Osteocyte (in vitro differentiated cells): ENCODE data around the gene AATK. TPM values are rescaled to one million over a fixed set of nuclear protein-coding genes. Genes with fewer than 3 reads are reported as not detected.

Experiments
- DNase-seq: peaks from one replicate; pipeline ENCODE4 v3.0.0; 2021; ENCODE audit warnings: mixed read lengths; ENCODE audit not compliant: unreplicated experiment; ENCODE audit errors: extremely low spot score
- H3K27ac Mint-ChIP-seq: one replicate; pipeline ENCODE4 v1.8.0; 2021; ENCODE audit warnings: mild to moderate bottlenecking, mixed read lengths; ENCODE audit not compliant: unreplicated experiment
- H3K27me3 Mint-ChIP-seq: one replicate; pipeline ENCODE4 v1.8.0; 2021; ENCODE audit warnings: mixed read lengths; ENCODE audit not compliant: unreplicated experiment
- H3K36me3 Mint-ChIP-seq: one replicate; pipeline ENCODE4 v1.8.0; 2021; ENCODE audit warnings: mixed read lengths; ENCODE audit not compliant: unreplicated experiment
- H3K4me1 Mint-ChIP-seq: one replicate; pipeline ENCODE4 v1.8.0; 2021; ENCODE audit warnings: mixed read lengths; ENCODE audit not compliant: unreplicated experiment
- H3K4me3 Mint-ChIP-seq: one replicate; pipeline ENCODE4 v1.8.0; 2021; ENCODE audit warnings: mild to moderate bottlenecking, moderate library complexity, mixed read lengths; ENCODE audit not compliant: unreplicated experiment
- H3K9me3 Mint-ChIP-seq: one replicate; pipeline ENCODE4 v1.8.0; 2021; ENCODE audit warnings: mixed read lengths; ENCODE audit not compliant: unreplicated experiment
- total RNA-seq: library from RNA; stranded (reverse); gene quantifications from 2 replicates; pipeline ENCODE4 v1.2.1, GENCODE V29; 2021
- TF ChIP-seq, protein P1 (sequence below): fragments of 200-600 bp; sonication (generic); IDR thresholded peaks from 2 replicates; pipeline ENCODE4 v1.5.0; 2021; ENCODE audit warnings: antibody characterized with exemption, mild to moderate bottlenecking, moderate library complexity

AATK gene
- total RNA-seq, 1 donor from 2014 or later, result not detected

DNA sequence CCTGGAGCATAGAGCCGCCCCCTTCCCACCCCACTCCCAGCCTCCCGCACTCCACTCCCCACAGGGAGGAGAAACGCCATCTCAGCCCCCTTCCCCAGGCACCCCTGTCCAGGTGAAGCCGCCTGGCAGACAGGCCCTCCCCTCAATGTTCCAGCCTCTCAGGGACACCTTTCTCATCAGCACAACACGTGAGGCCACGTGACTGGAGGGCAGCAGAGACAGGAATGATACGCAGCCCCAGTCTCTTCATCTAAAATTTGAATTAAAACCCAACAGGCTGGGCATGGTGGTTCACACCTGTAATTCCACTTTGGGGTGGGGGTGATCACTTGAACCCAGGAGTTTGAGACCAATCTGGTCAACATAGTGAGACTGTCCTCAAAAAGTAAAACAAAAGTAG is 20.2 kb upstream of the AATK start:
- TF ChIP-seq, protein P1, sequence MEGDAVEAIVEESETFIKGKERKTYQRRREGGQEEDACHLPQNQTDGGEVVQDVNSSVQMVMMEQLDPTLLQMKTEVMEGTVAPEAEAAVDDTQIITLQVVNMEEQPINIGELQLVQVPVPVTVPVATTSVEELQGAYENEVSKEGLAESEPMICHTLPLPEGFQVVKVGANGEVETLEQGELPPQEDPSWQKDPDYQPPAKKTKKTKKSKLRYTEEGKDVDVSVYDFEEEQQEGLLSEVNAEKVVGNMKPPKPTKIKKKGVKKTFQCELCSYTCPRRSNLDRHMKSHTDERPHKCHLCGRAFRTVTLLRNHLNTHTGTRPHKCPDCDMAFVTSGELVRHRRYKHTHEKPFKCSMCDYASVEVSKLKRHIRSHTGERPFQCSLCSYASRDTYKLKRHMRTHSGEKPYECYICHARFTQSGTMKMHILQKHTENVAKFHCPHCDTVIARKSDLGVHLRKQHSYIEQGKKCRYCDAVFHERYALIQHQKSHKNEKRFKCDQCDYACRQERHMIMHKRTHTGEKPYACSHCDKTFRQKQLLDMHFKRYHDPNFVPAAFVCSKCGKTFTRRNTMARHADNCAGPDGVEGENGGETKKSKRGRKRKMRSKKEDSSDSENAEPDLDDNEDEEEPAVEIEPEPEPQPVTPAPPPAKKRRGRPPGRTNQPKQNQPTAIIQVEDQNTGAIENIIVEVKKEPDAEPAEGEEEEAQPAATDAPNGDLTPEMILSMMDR, result no peak
- Mint-ChIP-seq H3K4me1 (no peaks in the 10 kb centered on the region), H3K27ac (no peak overlapping the region), H3K27me3 (no peaks in the 10 kb centered on the region), H3K4me3 (no peak overlapping the region), H3K36me3 (peaks cover 2% of the 10 kb centered on the region), H3K9me3 (no peaks in the 10 kb centered on the region)
- DNase-seq, result no peak

DNA sequence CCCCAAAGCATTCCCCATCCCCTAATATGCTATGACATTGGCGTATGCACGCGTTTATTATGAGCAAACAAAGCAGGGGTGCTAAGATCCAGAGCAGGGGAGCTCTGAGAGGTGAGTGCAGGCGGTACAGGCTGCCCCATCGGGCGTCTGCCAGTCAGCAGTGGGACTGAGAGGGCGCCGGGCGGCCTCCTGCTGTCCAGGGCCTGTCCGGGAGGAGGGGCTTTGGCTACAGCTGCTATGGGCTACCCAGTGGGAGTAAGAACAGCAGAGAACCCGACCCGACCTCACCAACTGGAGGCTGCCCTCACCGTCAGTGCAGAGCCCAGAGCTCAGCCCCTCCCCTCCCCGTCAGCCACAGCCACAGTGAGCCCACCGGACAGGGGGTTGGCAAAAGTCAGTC is 18.5 kb upstream of the AATK start:
- H3K9me3 Mint-ChIP-seq, result no peaks in the 10 kb centered on the region
- H3K27ac Mint-ChIP-seq, result no peak overlapping the region
- H3K4me1 Mint-ChIP-seq, result no peaks in the 10 kb centered on the region
- no peak for DNase-seq
- H3K27me3 Mint-ChIP-seq, result no peaks in the 10 kb centered on the region
- TF ChIP-seq, protein P1, result no peak
- H3K36me3 Mint-ChIP-seq, result peaks cover 2% of the 10 kb centered on the region
- H3K4me3 Mint-ChIP-seq, result no peak overlapping the region

GRCh38 chr17:81183807-81184206 is 17.8 kb upstream of the AATK start:
- no peak overlapping the region for H3K27ac Mint-ChIP-seq
- TF ChIP-seq, protein P1, result no peak
- H3K4me3 Mint-ChIP-seq, result no peak overlapping the region
- H3K27me3 Mint-ChIP-seq, result no peaks in the 10 kb centered on the region
- no peaks in the 10 kb centered on the region for H3K36me3 Mint-ChIP-seq
- no peak for DNase-seq
- no peaks in the 10 kb centered on the region for H3K4me1 Mint-ChIP-seq
- no peaks in the 10 kb centered on the region for H3K9me3 Mint-ChIP-seq

- Mint-ChIP-seq H3K4me1 (no peaks in the 10 kb centered on the region), H3K9me3 (no peaks in the 10 kb centered on the region)
Observed at GRCh38 chr17:81183316-81183715, 17.3 kb upstream of the AATK start.

GRCh38 chr17:81182596-81182995 is 16.6 kb upstream of the AATK start:
- H3K9me3 Mint-ChIP-seq, result no peaks in the 10 kb centered on the region
- no peak overlapping the region for H3K4me3 Mint-ChIP-seq
- no peak for DNase-seq
- TF ChIP-seq, protein P1, result no peak
- no peaks in the 10 kb centered on the region for H3K4me1 Mint-ChIP-seq
- no peak overlapping the region for H3K27ac Mint-ChIP-seq
- no peaks in the 10 kb centered on the region for H3K27me3 Mint-ChIP-seq
- H3K36me3 Mint-ChIP-seq, result no peaks in the 10 kb centered on the region

More at GRCh38 chr17:81183316-81183715, 17.3 kb upstream of the AATK start:
- H3K36me3 Mint-ChIP-seq, result no peaks in the 10 kb centered on the region
- no peak overlapping the region for H3K4me3 Mint-ChIP-seq
- TF ChIP-seq, protein P1, result no peak
- H3K27me3 Mint-ChIP-seq, result no peaks in the 10 kb centered on the region
- H3K27ac Mint-ChIP-seq, result no peak overlapping the region
- DNase-seq, result no peak
